H9 (cell line): ENCODE results near the gene SCO2. TPM values are rescaled to one million over a fixed set of nuclear protein-coding genes. Genes with fewer than 3 reads are reported as not detected.

ENCODE experiments used
- DNase-seq: peaks from one replicate; pipeline ENCODE4 v3.0.0-alpha.2; 2017
- H2AFZ ChIP-seq: one replicate; pipeline ENCODE4 v1.6.1; 2013; ENCODE audit warnings: mild to moderate bottlenecking, low read length, control low read depth, moderate library complexity
- H2AK5ac ChIP-seq: 2 replicates; pipeline ENCODE4 v1.6.1; 2013; ENCODE audit warnings: low read length, control low read depth, mixed read lengths; ENCODE audit not compliant: insufficient read length
- H2BK120ac ChIP-seq: one replicate; pipeline ENCODE4 v1.6.1; 2013; ENCODE audit warnings: low read depth, mild to moderate bottlenecking, low read length, control low read depth, inconsistent platforms; ENCODE audit not compliant: poor library complexity, severe bottlenecking
- H2BK12ac ChIP-seq: 2 replicates; pipeline ENCODE4 v1.6.1; 2013; ENCODE audit warnings: low read length, control low read depth, mixed read lengths, low read depth; ENCODE audit not compliant: insufficient read length
- H2BK15ac ChIP-seq: 2 replicates; pipeline ENCODE4 v1.6.1; 2013; ENCODE audit warnings: low read depth, low read length, control low read depth
- H2BK20ac ChIP-seq: one replicate; pipeline ENCODE4 v1.6.1; 2013; ENCODE audit warnings: low read depth, mild to moderate bottlenecking, low read length, control low read depth, inconsistent platforms; ENCODE audit not compliant: poor library complexity, severe bottlenecking
- H2BK5ac ChIP-seq: 2 replicates; pipeline ENCODE4 v1.6.1; 2013; ENCODE audit warnings: low read length, control low read depth, mixed read lengths; ENCODE audit not compliant: insufficient read length
- H3K14ac ChIP-seq: 2 replicates; pipeline ENCODE4 v1.6.1; 2013; ENCODE audit warnings: low read length, control low read depth; ENCODE audit not compliant: insufficient read depth
- H3K18ac ChIP-seq: 2 replicates; pipeline ENCODE4 v1.6.1; 2013; ENCODE audit warnings: low read depth, mild to moderate bottlenecking, mixed read lengths, low read length, control low read depth; ENCODE audit not compliant: insufficient read length
- H3K23ac ChIP-seq: 2 replicates; pipeline ENCODE4 v1.6.1; 2013; ENCODE audit warnings: low read length, control low read depth, mixed read lengths, low read depth; ENCODE audit not compliant: insufficient read length
- H3K23me2 ChIP-seq: 2 replicates; pipeline ENCODE4 v1.6.1; 2013; ENCODE audit warnings: low read depth, mild to moderate bottlenecking, mixed read lengths, low read length, control low read depth; ENCODE audit not compliant: insufficient read length, poor library complexity, severe bottlenecking
- H3K27ac ChIP-seq: 2 replicates; pipeline ENCODE4 v1.5.1; 2013; ENCODE audit warnings: low read length, control low read depth, mixed read lengths, low read depth; ENCODE audit not compliant: insufficient read length
- H3K27me3 ChIP-seq: 2 replicates; pipeline ENCODE4 v1.6.1; 2013; ENCODE audit warnings: low read length, control low read depth, inconsistent platforms; ENCODE audit not compliant: insufficient read depth
- H3K4ac ChIP-seq: 2 replicates; pipeline ENCODE4 v1.6.1; 2013; ENCODE audit warnings: low read depth, mild to moderate bottlenecking, control low read depth, inconsistent platforms, low read length, moderate library complexity
- H3K4me1 ChIP-seq: 2 replicates; pipeline ENCODE4 v1.6.1; 2013; ENCODE audit warnings: low read length, control low read depth, inconsistent platforms; ENCODE audit not compliant: insufficient read depth
- H3K4me2 ChIP-seq: 2 replicates; pipeline ENCODE4 v1.6.1; 2013; ENCODE audit warnings: low read length, control low read depth, mixed read lengths; ENCODE audit not compliant: insufficient read length, insufficient read depth
- H3K56ac ChIP-seq: 2 replicates; pipeline ENCODE4 v1.6.1; 2013; ENCODE audit warnings: low read depth, mild to moderate bottlenecking, mixed read lengths, low read length, control low read depth; ENCODE audit not compliant: insufficient read length
- H3K79me1 ChIP-seq: 2 replicates; pipeline ENCODE4 v1.6.1; 2013; ENCODE audit warnings: low read depth, mild to moderate bottlenecking, moderate library complexity, low read length, control low read depth, inconsistent platforms; ENCODE audit not compliant: insufficient read depth, poor library complexity, severe bottlenecking
- H3K79me2 ChIP-seq: 2 replicates; pipeline ENCODE4 v1.6.1; 2013; ENCODE audit warnings: low read length, control low read depth, inconsistent platforms; ENCODE audit not compliant: insufficient read depth
- H3K9ac ChIP-seq: 2 replicates; pipeline ENCODE4 v1.6.1; 2013; ENCODE audit warnings: low read length, control low read depth, mixed read lengths; ENCODE audit not compliant: insufficient read length; ENCODE audit errors: extremely low read depth
- H3K9me3 ChIP-seq: one replicate; pipeline ENCODE4 v1.6.1; 2013; ENCODE audit warnings: low read depth, low read length, inconsistent platforms; ENCODE audit not compliant: control insufficient read depth
- H3T11ph ChIP-seq: one replicate; pipeline ENCODE4 v1.6.1; 2013; ENCODE audit warnings: mild to moderate bottlenecking, low read length, control low read depth, inconsistent platforms
- H4K20me1 ChIP-seq: one replicate; pipeline ENCODE4 v1.6.1; 2013; ENCODE audit not compliant: control insufficient read depth, insufficient read length, insufficient read depth
- H4K5ac ChIP-seq: 2 replicates; pipeline ENCODE4 v1.6.1; 2013; ENCODE audit warnings: low read depth, mild to moderate bottlenecking, mixed read lengths, low read length, control low read depth; ENCODE audit not compliant: insufficient read length
- H4K8ac ChIP-seq: replicated peaks from 2 replicates; pipeline ENCODE4 v1.6.1; 2013; ENCODE audit warnings: low read length, control low read depth, mixed read lengths, low read depth; ENCODE audit not compliant: insufficient read length
- H4K91ac ChIP-seq: 2 replicates; pipeline ENCODE4 v1.6.1; 2013; ENCODE audit warnings: low read depth, mild to moderate bottlenecking, moderate library complexity, mixed read lengths, low read length, control low read depth; ENCODE audit not compliant: insufficient read length
- H3K27ac Mint-ChIP-seq, 3 experiments: 2 replicates in 2 of 3; 3 replicates in 1 of 3; pipeline ENCODE4 v1.8.0; 2020 to 2021; ENCODE audit warnings: mixed read lengths in 3 of 3, mild to moderate bottlenecking in 1 of 3, moderate library complexity in 1 of 3
- H3K27me3 Mint-ChIP-seq: 2 replicates; pipeline ENCODE4 v1.8.0; 2021; ENCODE audit warnings: low read depth, mild to moderate bottlenecking, moderate library complexity, mixed read lengths
- H3K36me3 Mint-ChIP-seq, 3 experiments: 2 replicates in 2 of 3; 3 replicates in 1 of 3; pipeline ENCODE4 v1.8.0; 2020 to 2021; ENCODE audit warnings: low read depth in 3 of 3, mixed read lengths in 3 of 3; ENCODE audit not compliant: insufficient read depth in 1 of 3
- H3K4me1 Mint-ChIP-seq, 2 experiments: 2 replicates each; pipeline ENCODE4 v1.8.0; 2020; ENCODE audit warnings: mixed read lengths in 2 of 2
- H3K4me3 Mint-ChIP-seq, 2 experiments: 2 replicates in 1 of 2; 3 replicates in 1 of 2; pipeline ENCODE4 v1.8.0; 2020 to 2021; ENCODE audit warnings: mild to moderate bottlenecking in 2 of 2, mixed read lengths in 2 of 2, moderate library complexity in 1 of 2
- H3K9me3 Mint-ChIP-seq, 2 experiments: 2 replicates in 1 of 2; 3 replicates in 1 of 2; pipeline ENCODE4 v1.8.0; 2020; ENCODE audit warnings: mild to moderate bottlenecking in 2 of 2, mixed read lengths in 2 of 2, moderate library complexity in 1 of 2
- CTCF ChIP-seq: fragments of 200-600 bp; sonication (generic); conservative IDR thresholded peaks from 3 replicates; pipeline ENCODE4 v1.8.0; 2021; ENCODE audit warnings: antibody characterized with exemption, mild to moderate bottlenecking
- WGBS: extraction: QIAGEN DNeasy Blood & Tissue Kit; methylation state at CpG from one replicate; pipeline ENCODE4 v1.1.7; 2013; ENCODE audit warnings: missing lambda C conversion rate, low lambda C conversion rate, mixed read lengths; ENCODE audit not compliant: insufficient read length; ENCODE audit errors: extremely low coverage; 5-methylcytosine and 5-hydroxymethylcytosine counted together
- total RNA-seq: library from RNA; stranded (reverse); gene quantifications from 2 replicates; pipeline ENCODE4 v1.2.1, GENCODE V29; 2021

The SCO2 gene
- total RNA-seq, 1 experiment from 2014 or later, result 3.3 TPM

- H4K8ac ChIP-seq, result no peak overlapping the region
- H3K79me2 ChIP-seq, result no peaks in the 10 kb centered on the region
- H3K9ac ChIP-seq, result no peak overlapping the region
- H3K27ac ChIP-seq, result no peak overlapping the region
- no peak for TF ChIP-seq CTCF
- Mint-ChIP-seq H3K4me3 (no peak overlapping the region), H3K36me3 (no peaks in the 10 kb centered on the region), H3K9me3 (no peaks in the 10 kb centered on the region), H3K27me3 (peaks cover 38% of the 10 kb centered on the region), H3K4me1 (peaks cover 0 to 3% of the 10 kb centered on the region in 2 experiments; a peak in 1 of 4 replicates), H3K27ac (no peak overlapping the region)
- no peak overlapping the region for H2BK20ac ChIP-seq
- no peaks in the 10 kb centered on the region for H4K20me1 ChIP-seq
- no peak for DNase-seq
- no peaks in the 10 kb centered on the region for H3K23me2 ChIP-seq
- H4K91ac ChIP-seq, result no peak overlapping the region
- no peak overlapping the region for H2AFZ ChIP-seq
- no peaks in the 10 kb centered on the region; the same call in 1 of the 2 replicates for H3K27me3 ChIP-seq
- H2AK5ac ChIP-seq, result no peak overlapping the region
- no peak overlapping the region for H2BK12ac ChIP-seq
- no peak overlapping the region for H3K56ac ChIP-seq
- H3T11ph ChIP-seq, result no peak overlapping the region
- no peaks in the 10 kb centered on the region for H3K4me1 ChIP-seq
- H3K79me1 ChIP-seq, result no peaks in the 10 kb centered on the region
- H3K9me3 ChIP-seq, result no peaks in the 10 kb centered on the region
- no peak overlapping the region for H2BK15ac ChIP-seq
- H2BK5ac ChIP-seq, result no peak overlapping the region
- H2BK120ac ChIP-seq, result no peak overlapping the region
- no peak overlapping the region for H3K4me2 ChIP-seq
- no peak overlapping the region for H3K23ac ChIP-seq
- no peak overlapping the region for H3K18ac ChIP-seq
- no peak overlapping the region for H3K4ac ChIP-seq
- no CpG with 5 or more reads among the region's 56 CpGs for WGBS
- no peak overlapping the region for H3K14ac ChIP-seq
- H4K5ac ChIP-seq, result no peak overlapping the region
Measured at GRCh38 chr22:50548040-50548920, 22.9 kb upstream of the SCO2 start.
